Liver (tissue), 9 donors: Measurements from ENCODE around the gene ESRRB. TPM values are rescaled to one million over a fixed set of nuclear protein-coding genes. Genes with fewer than 3 reads are reported as not detected.

Experiments used
- DNase-seq: peaks from one replicate; pipeline ENCODE4 v3.0.0-alpha.2; 2017; ENCODE audit warnings: low spot score
- H3K27ac ChIP-seq, 2 donors: one replicate each; pipeline ENCODE4 v1.7.0; 2013; ENCODE audit warnings: inconsistent platforms in 2 of 2, low read length in 2 of 2, control low read depth in 1 of 2, low read depth in 1 of 2, mild to moderate bottlenecking in 1 of 2
- H3K27me3 ChIP-seq, 4 donors: one replicate each; pipeline versions ENCODE4 v1.6.1 to v1.7.0; 2013; ENCODE audit warnings: low read length in 3 of 4, inconsistent platforms in 1 of 4, mild to moderate bottlenecking in 1 of 4, moderate library complexity in 1 of 4; ENCODE audit not compliant: control insufficient read depth in 4 of 4, insufficient read depth in 4 of 4
- H3K36me3 ChIP-seq, 4 donors: one replicate each; pipeline versions ENCODE4 v1.6.1 to v1.7.0; 2013; ENCODE audit warnings: low read length in 3 of 4, mild to moderate bottlenecking in 3 of 4, low read depth in 1 of 4, moderate library complexity in 1 of 4; ENCODE audit not compliant: control insufficient read depth in 4 of 4, insufficient read depth in 3 of 4
- H3K4me1 ChIP-seq, 4 donors: one replicate each; pipeline versions ENCODE4 v1.6.1 to v1.7.0; 2013; ENCODE audit warnings: low read length in 3 of 4, mild to moderate bottlenecking in 3 of 4, moderate library complexity in 1 of 4; ENCODE audit not compliant: control insufficient read depth in 4 of 4, insufficient read depth in 4 of 4
- H3K4me3 ChIP-seq, 3 donors: one replicate each; pipeline versions ENCODE4 v1.6.1 to v1.7.0; 2013; ENCODE audit warnings: low read length in 3 of 3, control low read depth in 1 of 3, low read depth in 1 of 3, mild to moderate bottlenecking in 1 of 3
- H3K9ac ChIP-seq, 2 donors: one replicate each; pipeline ENCODE4 v1.7.0; 2013; ENCODE audit warnings: low read length in 2 of 2, mild to moderate bottlenecking in 2 of 2, moderate library complexity in 2 of 2, control low read depth in 1 of 2, low read depth in 1 of 2
- H3K9me3 ChIP-seq, 4 donors: one replicate each; pipeline versions ENCODE4 v1.6.1 to v1.7.0; 2013; ENCODE audit warnings: low read length in 3 of 4; ENCODE audit not compliant: control insufficient read depth in 4 of 4
- ATF3 ChIP-seq: IDR thresholded peaks from 2 replicates; pipeline ENCODE4 v1.6.1; 2016; ENCODE audit warnings: antibody characterized with exemption
- EGR1 ChIP-seq, 2 donors: IDR thresholded peaks; 2 replicates each; pipeline ENCODE4 v1.6.1; 2016 to 2018; ENCODE audit warnings: antibody characterized with exemption in 2 of 2, low read depth in 2 of 2
- FOXA1 ChIP-seq: IDR thresholded peaks from 2 replicates; pipeline ENCODE4 v1.6.1; 2016; ENCODE audit warnings: antibody characterized with exemption
- FOXA2 ChIP-seq: IDR thresholded peaks from 2 replicates; pipeline ENCODE4 v1.6.1; 2016; ENCODE audit warnings: antibody characterized with exemption
- GABPA ChIP-seq, 2 donors: IDR thresholded peaks in 1 of 2; conservative IDR thresholded peaks in 1 of 2; 2 replicates each; pipeline ENCODE4 v1.6.1; 2016; ENCODE audit warnings: antibody characterized with exemption in 2 of 2, mild to moderate bottlenecking in 1 of 2, moderate library complexity in 1 of 2
- HNF4G ChIP-seq: IDR thresholded peaks from 2 replicates; pipeline ENCODE4 v1.6.1; 2016; ENCODE audit warnings: antibody characterized with exemption
- MAX ChIP-seq: IDR thresholded peaks from 2 replicates; pipeline ENCODE4 v1.6.1; 2016; ENCODE audit warnings: antibody characterized with exemption
- NR2F2 ChIP-seq: IDR thresholded peaks from 2 replicates; pipeline ENCODE4 v1.6.1; 2016; ENCODE audit warnings: antibody characterized with exemption
- RAD21 ChIP-seq, 2 donors: IDR thresholded peaks; 2 replicates each; pipeline ENCODE4 v1.6.1; 2016; ENCODE audit warnings: antibody characterized with exemption in 2 of 2, mild to moderate bottlenecking in 2 of 2
- REST ChIP-seq: IDR thresholded peaks from 2 replicates; pipeline ENCODE4 v1.6.1; 2016; ENCODE audit warnings: antibody characterized with exemption, mild to moderate bottlenecking
- SP1 ChIP-seq: IDR thresholded peaks from 2 replicates; pipeline ENCODE4 v1.6.1; 2018; ENCODE audit warnings: antibody characterized with exemption, mild to moderate bottlenecking
- TAF1 ChIP-seq: conservative IDR thresholded peaks from 2 replicates; pipeline ENCODE4 v1.6.1; 2016; ENCODE audit warnings: antibody characterized with exemption, mild to moderate bottlenecking
- WGBS: extraction: QIAGEN DNeasy Blood & Tissue Kit; methylation state at CpG from one replicate; pipeline ENCODE4 v1.1.7; 2013; 5-methylcytosine and 5-hydroxymethylcytosine counted together
- polyA plus RNA-seq, 2 donors: library from polyadenylated mRNA; stranded (reverse) in 1 of 2; unstranded in 1 of 2; fragments of 200-250 nt in 1 of 2; fragments of >200 nt in 1 of 2; fragmentation: Nextera tagmentation in 1 of 2; extraction: Ambion mirVana in 1 of 2; gene quantifications; one replicate each; pipeline versions ENCODE4 v1.2.1 to v1.2.3, GENCODE V29; 2013 to 2015
- total RNA-seq, 2 donors: library from RNA; depleted of rRNA; stranded (reverse); fragments of >200 nt; gene quantifications; one replicate each; pipeline ENCODE4 v1.2.3, GENCODE V29; 2014
- donor health status: healthy.
- donor health status: healthy.
- donor health status: healthy.
- donor health status: healthy.
- donor health status: healthy.

ESRRB gene
- total and polyA plus RNA-seq, 4 donors, result 0.08 to 0.21 (median 0.11) TPM

- Histone ChIP-seq H3K27ac (no peak overlapping the region), H3K9me3 (no peaks in the 10 kb centered on the region), H3K36me3 (no peaks in the 10 kb centered on the region), H3K4me1 (no peaks in the 10 kb centered on the region), H3K9ac (no peak overlapping the region), H3K4me3 (no peak overlapping the region), H3K27me3 (no peaks in the 10 kb centered on the region)
- 88% methylated on average over 12 of the region's 12 CpGs for WGBS
- DNase-seq, result no peak
- TF ChIP-seq FOXA2, result no peak
- TF ChIP-seq TAF1, result no peak
- TF ChIP-seq NR2F2, result no peak
- no peak for TF ChIP-seq EGR1 (IDR thresholded peaks at IDR 0.05; ENCODE audit: low read depth in 2 of 2)
- TF ChIP-seq FOXA1, result no peak
- no peak for TF ChIP-seq HNF4G
- TF ChIP-seq REST, result no peak
- no peak for TF ChIP-seq SP1
- TF ChIP-seq ATF3, result no peak
Measured at GRCh38 chr14:76498976-76499375, 123.0 kb downstream of the ESRRB start.

GRCh38 chr14:76499399-76499798 lies 123.5 kb downstream of the ESRRB start:
- Histone ChIP-seq H3K4me3 (no peak overlapping the region), H3K4me1 (no peaks in the 10 kb centered on the region), H3K36me3 (no peaks in the 10 kb centered on the region), H3K9me3 (no peaks in the 10 kb centered on the region), H3K27me3 (no peaks in the 10 kb centered on the region), H3K9ac (no peak overlapping the region), H3K27ac (no peak overlapping the region)
- WGBS, result 82% methylated on average over 8 of the region's 8 CpGs
- DNase-seq, result no peak
- TF ChIP-seq RAD21 (IDR thresholded peaks at IDR 0.05), result no peak
- no peak for TF ChIP-seq REST
- TF ChIP-seq SP1, result no peak
- TF ChIP-seq MAX, result no peak
- no peak for TF ChIP-seq TAF1

- TF ChIP-seq MAX (no peak), GABPA (IDR thresholded peaks at IDR 0.05 in 1 of 2, conservative IDR thresholded peaks at IDR 0.05 in 1 of 2) (no peak), EGR1 (IDR thresholded peaks at IDR 0.05; ENCODE audit: low read depth in 2 of 2) (no peak)
- 66% methylated on average over 6 of the region's 6 CpGs for WGBS
- no peak for DNase-seq
- Histone ChIP-seq H3K9me3 (no peaks in the 10 kb centered on the region), H3K27ac (no peak overlapping the region), H3K4me1 (no peaks in the 10 kb centered on the region), H3K4me3 (no peak overlapping the region), H3K9ac (no peak overlapping the region), H3K36me3 (no peaks in the 10 kb centered on the region), H3K27me3 (no peaks in the 10 kb centered on the region)
Measured at GRCh38 chr14:76500011-76500410, 124.1 kb downstream of the ESRRB start.
